Amygdala (tissue), 56 donors: ENCODE data around the gene TEX12.

Source experiments
- DNase-seq, 56 donors: peaks; one replicate each; lab custom pipeline; 2025; lab: John Stamatoyannopoulos, UW

TEX12 gene

DNA sequence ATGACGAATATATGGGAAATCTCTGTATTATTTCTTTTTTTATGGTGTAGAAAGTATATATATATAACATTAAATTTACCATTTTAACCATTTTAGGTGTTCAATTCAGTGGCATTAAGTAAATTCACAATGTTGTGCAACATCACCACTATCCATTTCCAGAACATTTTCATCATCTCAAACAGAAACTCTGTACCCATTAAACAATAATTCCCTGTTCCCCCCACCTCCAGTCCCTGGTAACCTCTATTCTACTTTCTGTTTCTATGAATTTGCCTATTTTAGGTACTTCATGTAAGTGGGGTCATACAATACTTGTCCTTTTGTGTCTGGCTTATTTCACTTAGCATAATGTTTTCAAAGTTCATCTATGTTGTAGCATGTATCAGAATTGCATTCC, 43.7 kb downstream of the TEX12 start:
- DNase-seq: no peak

- no peak for DNase-seq
Observed at GRCh38 chr11:112211536-112211935, 44.4 kb downstream of the TEX12 start.

DNA sequence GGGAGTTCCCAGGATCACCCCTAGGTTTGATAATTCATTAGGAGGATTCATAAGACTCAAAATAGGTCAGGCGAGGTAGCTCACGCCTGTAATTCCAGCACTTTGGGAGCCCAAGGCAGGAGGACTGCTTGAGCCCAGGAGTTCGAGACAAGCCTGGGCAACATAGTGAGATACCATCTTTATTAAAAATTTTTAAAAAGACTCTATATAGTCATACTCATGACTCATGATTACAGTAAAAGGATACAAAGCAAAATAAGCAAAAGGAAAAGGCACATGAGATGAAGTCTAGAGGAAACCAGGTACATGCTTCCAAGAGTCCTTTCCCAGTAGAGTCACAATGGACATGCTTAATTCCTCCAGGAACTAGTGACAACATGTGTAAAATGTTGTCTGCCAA, 45.1 kb downstream of the TEX12 start:
- DNase-seq: no peak

- DNase-seq: no peak
Observed at GRCh38 chr11:112212710-112213109, 45.5 kb downstream of the TEX12 start.

DNA sequence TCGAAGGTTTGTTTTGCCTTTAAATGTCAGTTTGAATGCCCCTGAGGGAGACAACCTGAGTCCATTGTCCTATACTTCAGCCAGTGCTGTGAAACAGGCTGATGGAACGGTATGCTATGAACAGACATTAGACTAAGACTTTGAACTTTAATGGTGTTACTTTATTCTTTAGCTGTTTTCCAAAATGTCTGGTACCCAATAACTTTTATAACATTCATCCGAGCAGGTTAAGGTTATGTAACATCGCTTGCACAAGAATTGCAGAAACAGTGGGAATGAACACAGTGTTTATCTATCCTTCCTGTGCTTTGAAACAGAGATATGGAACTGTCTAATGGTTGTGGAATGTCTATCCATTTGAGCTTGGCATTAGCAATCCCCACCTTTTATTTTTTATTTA, 46.6 kb downstream of the TEX12 start:
- DNase-seq: no peak

DNA sequence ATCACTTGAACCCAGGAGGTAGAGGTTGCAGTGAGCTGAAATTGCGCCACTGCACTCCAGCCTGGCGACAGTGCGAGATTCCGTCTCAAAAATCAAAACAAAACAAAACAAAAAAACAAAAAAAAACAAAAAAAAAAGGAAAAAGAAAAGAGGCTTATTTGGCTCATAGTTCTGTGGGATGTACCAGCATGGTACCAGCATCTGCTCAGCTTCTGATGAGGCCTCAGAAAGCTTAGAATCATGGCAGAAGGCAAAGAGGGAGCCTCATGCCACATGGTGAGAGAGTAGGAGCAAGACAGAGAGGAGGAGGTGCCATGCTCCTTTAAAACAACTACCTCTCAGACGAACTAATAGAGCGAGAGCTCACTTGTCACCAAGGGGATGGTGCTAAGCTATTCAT, 48.4 kb downstream of the TEX12 start:
- no peak for DNase-seq

DNA sequence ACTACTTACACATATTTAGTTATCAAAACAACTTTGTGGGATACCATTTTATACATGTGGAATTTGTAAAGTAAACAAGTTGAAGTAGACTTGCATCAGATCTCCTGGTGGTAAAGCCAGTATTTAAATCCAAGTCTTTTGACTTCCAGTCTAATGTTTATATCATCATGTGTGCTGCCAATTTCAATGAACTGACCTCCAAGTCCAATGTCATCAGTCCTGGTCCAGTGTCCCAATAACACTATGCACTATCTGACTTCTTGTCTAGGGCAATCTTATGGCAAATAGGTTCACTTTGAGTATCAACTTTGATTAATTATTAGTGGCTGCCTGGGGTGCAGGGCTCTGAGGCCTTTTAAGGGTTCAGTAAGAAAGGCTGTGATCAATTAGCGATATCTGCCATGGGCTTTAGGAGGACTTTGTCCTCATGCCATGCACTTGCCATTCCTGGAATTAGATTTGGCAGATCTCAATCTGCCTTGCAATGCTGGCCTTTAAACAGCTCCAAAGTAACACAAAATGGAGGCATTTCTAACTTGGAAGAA, 49.5 kb downstream of the TEX12 start:
- no peak for DNase-seq

DNA sequence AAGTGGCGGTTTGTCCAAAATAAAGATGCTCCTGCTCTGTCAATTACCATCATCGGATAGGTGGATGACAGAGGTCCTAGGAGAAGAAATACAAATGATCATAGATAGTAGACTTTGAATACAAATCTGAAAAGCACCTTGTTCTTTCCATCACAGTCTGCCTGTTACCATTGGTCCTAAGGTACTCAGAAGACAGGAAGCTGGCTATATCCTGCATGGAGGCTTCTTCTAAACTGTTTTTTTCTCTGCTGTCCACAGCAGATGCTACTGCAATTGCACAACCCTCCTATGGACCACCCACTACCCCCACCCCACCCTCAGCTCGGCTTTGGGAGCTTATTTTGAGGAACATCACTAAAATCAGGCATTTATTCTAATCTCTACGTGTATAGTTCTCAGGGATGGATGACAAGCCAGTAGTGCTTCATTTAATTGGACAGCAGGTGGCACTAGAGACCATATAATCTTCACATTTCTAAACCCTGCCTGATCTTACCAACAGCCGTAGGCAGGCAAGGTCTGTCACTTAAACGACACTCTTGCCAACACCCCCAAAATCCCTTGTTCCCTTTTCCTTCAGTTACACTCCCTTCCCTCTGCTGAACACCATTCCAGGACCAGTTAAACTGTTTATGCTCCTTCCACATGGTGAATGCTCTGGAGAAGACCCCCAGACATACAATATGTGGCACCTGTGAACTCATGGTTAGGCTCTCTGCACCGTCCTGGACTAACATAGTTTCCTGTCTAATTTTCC, 52.5 kb downstream of the TEX12 start:
- peak in 35 of 56 donors; percentile 1 to 80 (median 22) for DNase-seq

GRCh38 chr11:112221274-112221835, 54.2 kb downstream of the TEX12 start:
- no peak for DNase-seq
